Left renal cortex interstitium (tissue), 4 donors: ENCODE results near the gene SPATA17. TPM values are rescaled to one million over a fixed set of nuclear protein-coding genes. Genes with fewer than 3 reads are reported as not detected.
"Not testable (repeated sequence)": the region's sequence is repeated elsewhere in the genome, so short reads cannot be mapped to it uniquely, and the experiment has no call there.

Experiments
- DNase-seq, 4 donors: peaks; one replicate each; pipeline ENCODE4 v3.0.0-alpha.2; 2013; ENCODE audit warnings: low read depth in 4 of 4, low spot score in 2 of 4, missing footprints in 1 of 4
- polyA plus RNA-seq, 4 donors: library from polyadenylated mRNA; unstranded; fragments of 120-200 nt; gene quantifications; one replicate each; pipeline ENCODE4 v1.2.1, GENCODE V29; 2013; ENCODE audit not compliant: insufficient read length in 4 of 4

Gene SPATA17, protein sequence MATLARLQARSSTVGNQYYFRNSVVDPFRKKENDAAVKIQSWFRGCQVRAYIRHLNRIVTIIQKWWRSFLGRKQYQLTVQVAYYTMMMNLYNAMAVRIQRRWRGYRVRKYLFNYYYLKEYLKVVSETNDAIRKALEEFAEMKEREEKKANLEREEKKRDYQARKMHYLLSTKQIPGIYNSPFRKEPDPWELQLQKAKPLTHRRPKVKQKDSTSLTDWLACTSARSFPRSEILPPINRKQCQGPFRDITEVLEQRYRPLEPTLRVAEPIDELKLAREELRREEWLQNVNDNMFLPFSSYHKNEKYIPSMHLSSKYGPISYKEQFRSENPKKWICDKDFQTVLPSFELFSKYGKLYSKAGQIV
- polyA plus RNA-seq = 10 to 100 TPM; 11.6 to 14.9 (median 14.4) TPM

DNA sequence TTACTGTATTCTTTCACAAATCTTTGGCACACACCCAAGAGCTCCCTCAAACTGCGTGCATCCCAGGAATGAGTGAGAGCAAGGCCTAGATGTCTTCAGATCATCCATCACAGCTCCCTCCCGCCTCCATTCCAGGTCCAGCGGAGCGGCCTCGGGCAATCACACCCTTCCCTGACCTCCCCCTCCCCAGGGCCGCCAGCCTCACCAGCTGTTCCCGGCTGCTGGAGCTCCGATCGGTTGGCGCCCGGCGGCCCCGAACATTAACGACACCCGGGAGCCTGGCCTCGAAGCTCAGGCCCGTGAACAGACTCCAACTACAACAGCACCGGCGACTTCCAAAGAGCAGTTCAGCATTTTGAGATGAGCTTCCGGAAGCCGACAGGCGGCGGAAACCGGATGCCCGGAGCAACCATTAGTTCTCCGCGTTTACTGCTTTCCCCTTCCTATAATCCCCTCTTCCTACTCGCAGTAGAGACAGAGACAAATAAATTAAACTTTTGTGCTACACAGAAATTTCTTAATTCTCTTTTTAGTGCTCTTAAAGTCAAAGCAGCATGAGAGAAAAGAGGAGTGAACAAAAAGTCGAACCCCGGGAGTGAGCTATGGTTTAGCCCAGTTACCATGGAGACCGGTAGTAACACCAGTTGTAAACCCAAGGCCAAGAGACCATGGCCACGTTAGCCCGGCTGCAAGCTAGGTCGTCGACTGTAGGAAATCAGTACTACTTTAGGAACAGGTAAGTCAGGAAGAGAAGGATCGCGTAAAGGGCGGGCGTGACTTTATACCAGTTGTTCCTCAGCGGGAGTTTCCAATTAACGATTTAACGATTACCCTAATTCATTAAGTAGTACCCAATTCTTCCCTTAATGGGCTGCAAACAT, at the start of gene SPATA17, which contains the start of gene GPATCH2:
SPATA17 (plus strand) TSS at position 634 of the 881 bp plus-strand sequence; CDS start at position 669, 35 bp downstream.
GPATCH2 (minus strand) TSS at position 380 of the 881 bp plus-strand sequence; CDS start at position 261, 119 bp downstream.
- DNase-seq = peak; percentile 86 to 97 (median 90)

DNA sequence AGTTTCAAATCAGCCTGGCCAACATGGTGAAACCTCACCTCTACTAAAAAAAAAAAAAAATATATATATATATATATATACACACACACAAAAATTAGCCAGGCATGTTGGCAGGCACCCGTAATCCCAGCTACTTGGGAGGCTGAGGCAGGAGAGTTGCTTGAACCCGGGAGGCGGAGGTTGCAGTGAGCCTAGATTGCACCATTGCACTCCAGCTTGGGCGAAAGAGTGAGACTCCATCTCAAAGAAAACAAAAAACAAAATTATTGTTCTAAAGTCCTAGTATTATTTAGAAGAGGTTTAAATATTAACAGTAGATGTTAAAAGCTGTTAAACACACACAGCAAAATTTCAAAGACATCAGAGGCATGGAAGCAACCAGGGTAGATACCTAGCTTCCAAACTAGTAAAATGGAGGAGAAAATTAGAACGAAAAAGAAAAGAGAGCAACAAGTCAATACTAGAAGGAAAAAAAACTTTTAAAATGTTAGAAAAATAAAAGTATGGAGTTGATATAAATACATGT, 46.8 kb upstream of the SPATA17 start:
- not testable (repeated sequence) for DNase-seq

DNA sequence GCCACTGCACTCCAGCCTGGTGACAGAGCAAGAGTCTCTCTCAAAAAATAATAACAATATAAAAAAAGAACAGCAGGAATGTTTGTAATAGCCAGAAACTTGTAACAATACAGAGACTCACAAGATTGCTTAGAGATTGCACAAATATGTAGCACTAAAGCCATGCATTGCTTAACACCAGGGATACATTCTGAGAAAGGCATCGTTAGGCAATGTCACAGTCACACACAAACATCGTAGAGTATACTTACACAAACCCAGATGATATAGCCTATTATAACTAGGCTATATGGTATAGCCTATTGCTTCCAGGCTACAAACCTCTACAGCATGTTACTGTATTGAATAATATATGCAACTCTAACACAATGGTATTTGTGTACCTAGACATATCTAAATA, 45.6 kb upstream of the SPATA17 start:
- no peak for DNase-seq

DNA sequence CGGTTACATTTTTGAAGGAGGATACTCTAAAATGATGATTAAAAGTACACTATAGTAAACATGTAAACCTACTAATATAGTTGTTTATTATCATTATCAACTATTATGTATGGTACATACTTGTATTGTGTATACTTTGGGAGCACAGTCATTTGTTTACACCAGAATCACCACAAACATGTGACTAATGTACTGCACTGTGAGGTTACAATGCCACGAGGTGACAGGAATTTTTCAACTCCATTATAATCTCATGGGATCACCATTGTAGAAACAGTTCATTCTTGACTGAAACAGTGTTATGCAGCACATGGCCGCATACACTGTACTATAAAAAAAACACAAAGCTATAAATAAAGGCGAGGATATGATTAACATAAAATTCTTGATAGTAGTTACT, 44.6 kb upstream of the SPATA17 start:
- DNase-seq = no peak

DNA sequence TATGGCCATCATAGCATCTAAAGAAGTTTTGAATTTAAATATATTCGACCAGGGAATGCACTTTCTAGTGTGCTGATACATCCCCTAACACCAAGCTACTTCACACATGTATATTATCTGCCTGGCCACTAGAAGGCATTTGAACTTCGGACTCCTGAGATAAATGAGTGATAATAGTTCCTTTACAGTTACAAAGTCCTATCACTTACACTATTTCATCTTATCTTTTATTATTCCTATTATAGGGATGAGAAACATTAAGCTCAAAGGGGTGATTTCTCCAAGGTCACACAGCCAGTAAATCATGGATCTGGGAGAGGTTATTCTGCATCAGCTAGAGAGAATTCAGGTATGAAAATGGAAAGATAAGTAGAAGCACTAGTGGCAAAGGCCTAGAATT, 40.5 kb upstream of the SPATA17 start:
- DNase-seq = no peak

DNA sequence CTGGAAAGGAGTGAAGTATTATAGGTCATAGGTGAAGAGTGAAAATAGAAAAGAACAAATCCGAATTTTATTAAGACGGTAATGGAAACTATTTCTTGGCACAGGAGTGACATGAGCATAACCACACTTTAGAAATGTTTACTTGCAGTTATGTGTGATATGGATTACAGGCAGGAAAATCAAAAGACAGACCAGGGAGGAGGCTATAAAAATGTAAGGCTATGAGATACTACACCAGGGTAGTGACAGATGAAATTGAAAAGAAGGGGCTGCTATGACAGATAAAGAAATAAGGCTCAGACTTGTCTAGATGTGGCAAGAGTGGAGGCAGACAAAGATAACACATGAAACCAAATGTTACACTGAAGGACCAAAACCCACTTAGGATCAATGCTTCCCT, 32.0 kb upstream of the SPATA17 start:
- DNase-seq = no peak

DNA sequence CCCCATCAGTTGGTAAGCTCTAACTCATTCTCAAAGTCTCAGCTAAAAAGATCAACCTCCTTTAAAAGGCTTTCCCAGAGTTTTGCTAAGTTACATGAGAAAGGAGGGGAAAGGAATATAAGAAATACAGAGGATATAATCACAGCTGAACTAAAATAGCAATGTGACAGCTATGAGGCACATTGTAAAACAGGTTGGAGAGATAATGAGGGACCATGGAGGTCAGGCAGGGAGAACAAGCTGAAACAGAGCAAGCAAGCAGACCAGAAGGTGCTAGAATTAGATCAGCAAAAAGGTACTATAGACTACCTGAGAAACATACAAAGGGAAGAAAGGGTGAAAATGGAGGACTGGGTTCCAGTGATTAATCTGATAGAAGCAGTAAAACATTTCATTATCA, 28.8 kb upstream of the SPATA17 start:
- DNase-seq = no peak

DNA sequence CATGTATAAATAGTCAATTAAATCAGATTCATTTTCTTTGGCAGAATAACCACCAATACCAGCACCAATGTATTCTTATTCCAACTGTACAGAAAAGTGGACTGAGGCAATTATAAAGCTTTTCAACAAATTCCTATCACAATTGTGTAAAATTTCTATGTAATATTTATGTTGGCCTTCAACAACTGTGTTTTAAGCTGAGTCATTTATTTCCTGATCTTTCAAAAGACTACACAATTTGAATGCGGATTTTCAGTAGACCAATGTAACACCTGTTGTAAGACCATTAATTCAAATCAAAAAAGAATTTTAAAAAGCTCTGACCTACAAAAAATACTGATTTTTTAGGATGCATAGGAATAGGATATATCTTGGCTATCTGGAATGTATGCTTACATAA, 25.8 kb upstream of the SPATA17 start:
- no peak for DNase-seq

DNA sequence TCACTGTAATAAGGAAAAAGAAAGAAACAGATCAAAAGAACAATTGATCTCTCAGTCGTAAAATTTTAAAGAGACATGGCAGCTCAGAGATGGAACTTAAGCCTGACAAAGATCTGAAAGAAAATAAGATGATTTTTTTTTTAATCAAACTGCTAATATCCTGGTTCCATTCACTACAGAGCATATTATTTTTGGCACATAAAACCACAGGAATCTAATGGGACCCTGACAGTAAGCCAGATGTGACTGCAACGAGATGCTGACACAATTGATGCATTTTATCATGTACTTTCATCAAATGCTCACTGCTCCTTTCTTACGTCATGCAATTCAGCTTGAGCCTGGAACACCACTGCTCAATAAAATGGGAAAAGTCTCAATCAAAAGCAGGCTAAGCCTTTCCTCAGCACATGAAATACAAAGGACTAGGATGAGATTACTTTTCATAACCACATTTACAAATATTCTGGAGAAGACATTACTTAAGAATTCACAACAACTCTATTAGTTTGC, 16.9 kb upstream of the SPATA17 start:
- no peak for DNase-seq

DNA sequence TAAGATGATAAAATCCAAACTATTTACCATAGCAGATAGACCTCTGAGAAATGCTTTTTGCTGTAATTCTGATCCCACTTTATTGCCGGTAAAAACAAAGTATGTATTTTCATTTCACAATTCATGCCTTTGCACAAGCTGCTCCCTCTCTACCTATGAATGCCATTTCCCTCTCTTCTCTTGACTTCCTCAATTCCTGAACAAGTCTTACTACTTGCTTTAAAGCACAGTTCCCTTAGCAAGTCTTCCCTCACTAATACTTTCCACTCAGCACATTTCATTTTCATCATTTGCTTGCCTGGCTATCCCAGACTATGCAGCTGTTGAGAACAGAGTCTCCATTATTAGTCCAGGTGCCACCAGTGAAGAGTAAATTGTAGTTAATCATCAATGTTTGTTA, 14.0 kb upstream of the SPATA17 start:
- DNase-seq = no peak

DNA sequence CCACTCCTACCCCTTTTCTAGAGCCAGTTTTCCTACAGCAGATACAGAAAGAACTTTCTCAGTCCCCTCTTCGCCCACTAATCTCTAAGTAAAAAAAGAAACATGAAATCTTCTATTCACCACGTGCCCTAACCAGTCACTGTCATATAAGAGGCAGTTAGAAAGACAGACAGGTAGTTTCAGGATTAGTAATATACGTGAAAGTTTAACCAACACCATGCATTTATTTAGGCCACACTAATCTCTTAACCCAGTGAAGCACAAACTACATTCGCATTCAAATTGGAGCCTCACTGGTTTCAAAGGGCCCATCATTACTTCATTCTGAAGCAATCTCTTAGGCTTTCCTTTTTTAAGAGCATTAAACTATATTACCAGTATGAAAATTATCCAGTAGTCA, 10.3 kb upstream of the SPATA17 start:
- DNase-seq = no peak

DNA sequence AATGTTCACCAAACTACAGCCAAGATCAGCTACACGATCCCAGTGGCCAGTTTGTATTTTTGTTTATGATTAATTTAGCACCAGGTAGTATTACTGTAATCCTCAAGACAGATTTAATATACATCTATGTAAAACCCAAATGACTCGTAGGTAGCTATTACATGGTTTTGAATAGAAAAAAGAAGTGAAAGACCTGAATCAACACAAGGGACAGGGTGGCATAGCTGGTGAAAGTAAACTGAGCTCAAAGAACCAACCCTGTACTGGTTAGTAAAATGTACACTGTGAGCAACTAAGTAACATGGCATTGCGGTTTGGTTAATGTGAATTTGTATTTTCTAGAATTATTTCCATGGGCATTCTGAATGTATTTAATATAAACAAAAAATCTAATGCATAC, 9.1 kb upstream of the SPATA17 start:
- no peak for DNase-seq

DNA sequence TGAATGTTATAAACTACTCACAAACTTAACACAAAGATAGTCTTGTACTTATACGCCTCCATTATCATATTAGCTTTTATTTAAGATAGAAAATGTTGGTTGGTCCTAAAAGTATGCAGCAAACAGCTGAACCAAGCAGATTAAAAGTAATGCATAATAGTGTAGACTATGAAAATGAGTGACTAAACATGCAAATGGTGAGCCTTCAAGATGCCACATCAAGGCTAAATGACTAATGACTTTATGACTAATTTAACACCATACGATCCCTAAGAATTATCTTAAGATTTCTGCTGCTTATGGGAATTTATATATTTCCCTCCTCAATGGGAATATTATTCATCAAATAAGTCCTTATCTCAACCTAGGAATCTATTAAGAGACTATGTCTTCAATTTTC, 4.8 kb upstream of the SPATA17 start:
- DNase-seq = no peak

DNA sequence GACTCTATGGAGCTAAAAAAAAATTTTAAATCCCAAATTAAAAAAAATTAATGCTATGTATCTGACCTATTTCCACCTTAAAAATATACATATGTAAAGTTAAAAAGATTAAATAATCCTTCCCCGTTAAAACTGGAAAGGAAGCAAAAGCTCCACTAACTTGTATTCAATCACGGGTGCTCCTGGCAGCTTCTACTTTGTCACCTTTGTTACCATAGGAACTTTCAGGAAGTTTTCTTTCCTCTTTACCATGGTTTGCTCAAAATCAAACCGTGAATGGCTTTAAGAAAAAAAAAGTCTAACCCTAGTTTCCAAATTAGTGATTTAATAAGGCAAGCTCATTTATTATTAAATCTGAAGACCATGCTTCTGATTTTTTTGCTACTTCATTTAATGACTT, 3.7 kb upstream of the SPATA17 start:
- DNase-seq = peak in 1 of 4 donors; percentile 1

DNA sequence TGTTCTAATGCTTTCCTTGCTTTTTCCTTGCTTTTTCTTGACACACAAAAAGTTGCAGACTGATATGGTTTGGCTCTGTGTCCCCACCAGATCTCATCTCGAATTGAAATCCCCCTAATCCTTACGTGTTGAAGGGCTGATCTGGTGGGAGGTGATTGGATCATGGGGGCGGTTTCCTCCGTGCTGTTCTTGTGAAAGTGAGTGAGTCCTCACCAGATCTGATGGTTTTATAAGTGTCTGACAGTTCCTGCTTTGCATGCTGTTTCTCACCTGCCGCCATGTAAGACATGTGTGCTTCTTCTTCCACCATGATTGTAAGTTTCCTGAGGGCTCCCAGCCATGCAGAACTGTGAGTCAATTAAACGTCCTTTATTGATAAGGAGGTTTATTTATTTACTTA, 11.3 kb downstream of the SPATA17 start:
- no peak for DNase-seq

DNA sequence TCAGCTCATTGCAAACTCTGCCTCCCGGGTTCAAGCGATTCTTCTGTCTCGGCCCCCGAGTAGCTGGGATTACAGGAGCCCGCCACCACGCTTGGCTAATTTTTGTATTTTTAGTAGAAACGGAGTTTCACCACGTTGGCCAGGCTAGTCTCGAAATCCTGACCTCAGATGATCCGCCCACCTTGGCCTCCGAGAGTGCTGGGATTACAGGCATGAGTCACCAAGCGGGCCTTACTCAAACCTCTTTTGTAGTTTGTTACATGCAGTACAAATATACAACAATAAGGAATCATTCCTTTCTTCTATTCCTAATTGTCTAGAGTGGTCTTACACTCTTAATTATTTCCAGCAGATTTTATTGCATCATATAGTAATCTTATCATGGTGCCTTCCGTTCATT, 16.6 kb downstream of the SPATA17 start:
- no peak for DNase-seq

DNA sequence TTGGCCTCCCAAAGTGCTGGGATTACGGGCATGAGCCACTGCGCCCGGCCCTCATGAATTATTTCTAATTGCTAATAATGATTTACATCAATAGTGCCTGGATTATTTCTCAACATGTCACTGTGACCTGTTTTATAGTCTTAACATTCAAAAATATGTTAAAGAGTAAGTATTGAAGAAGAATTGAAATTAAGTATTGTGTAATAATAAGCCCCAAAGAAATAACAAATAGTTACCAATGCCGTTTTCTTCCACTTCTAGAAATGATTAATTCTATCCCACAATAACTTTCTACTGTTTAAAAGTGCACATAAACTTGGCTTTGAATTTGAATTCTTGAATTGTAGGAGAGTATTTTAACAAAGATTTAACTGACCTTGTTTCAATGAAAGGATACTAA, 19.5 kb downstream of the SPATA17 start:
- DNase-seq = no peak

DNA sequence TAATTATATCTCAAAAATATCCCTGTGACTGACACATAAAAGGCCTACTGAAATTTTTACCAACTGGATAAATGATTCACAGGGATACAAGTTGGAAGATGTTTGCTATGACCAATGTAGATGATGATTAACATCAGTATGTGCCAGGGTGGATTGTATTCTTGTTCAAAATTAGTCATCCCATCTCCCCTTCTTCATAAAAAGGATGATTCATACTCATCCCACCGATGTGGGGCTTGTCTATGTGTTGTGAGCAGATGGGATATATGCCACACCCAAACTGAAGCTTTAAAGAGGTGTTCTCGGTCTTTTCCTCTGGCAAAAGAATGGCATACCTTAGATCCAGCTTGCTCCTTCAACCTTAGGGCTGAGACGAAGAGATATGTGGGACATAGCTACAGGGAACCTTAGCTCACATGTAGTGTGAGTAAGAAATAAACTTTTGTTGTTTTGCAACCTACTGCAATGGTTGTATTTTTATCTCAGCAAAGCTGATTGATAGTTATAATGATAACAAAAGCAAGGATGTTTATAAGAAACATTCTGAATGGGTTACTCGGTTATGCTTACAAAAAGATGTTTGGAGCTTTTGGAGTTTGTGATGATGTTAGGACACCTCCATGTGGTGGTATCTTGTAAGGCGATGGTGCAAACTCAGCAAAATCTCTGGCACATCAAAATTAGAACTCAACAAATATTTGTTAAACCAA, 29.4 kb downstream of the SPATA17 start:
- no peak for DNase-seq

DNA sequence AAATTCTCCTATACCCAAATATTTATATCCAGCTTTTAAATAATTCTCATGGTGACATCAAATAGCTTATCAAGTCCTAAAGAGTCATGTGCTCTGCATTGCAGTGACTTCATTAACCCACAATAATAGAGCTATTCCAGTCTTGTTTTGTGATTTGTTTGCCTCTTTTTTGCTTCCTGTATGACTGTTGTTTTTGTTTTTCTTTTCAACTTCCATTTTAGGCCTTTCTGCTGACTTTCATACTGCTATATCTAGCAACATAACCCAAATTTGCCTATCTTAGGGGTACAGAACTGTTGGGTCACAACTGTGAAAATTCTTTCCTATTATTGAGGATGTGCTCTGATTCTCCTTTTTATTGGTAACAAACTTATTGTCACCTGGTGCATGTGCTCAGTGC, 30.3 kb downstream of the SPATA17 start:
- no peak for DNase-seq

DNA sequence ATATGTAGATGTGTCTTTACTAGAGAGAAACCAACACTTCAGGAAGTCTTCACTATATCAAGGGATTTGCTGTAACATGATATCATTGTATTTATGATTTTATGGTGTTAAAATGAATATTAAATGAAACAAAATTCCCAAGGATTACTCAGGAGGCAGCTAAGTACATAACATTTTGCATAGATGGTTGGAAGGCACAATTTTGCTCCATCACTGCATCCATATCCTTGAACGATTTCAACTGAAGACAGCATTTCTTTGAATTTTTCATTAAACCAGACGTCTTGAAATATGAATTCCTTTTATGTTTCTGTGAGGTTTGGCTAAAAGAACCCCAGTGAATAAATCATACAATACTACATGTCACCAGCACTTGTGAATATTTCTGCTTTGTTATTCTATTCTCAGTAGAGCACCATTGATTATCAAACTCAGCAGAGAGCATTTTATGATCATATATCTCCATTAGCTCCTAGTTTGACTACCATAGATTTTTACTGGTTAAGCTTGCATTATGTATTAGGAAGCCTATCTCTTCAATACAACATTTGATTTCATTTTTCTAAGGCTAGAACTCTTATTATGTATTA, 37.3 kb downstream of the SPATA17 start:
- no peak for DNase-seq
